PC-3 (cell line): ENCODE results near the gene ROCK1. TPM values are rescaled to one million over a fixed set of nuclear protein-coding genes. Genes with fewer than 3 reads are reported as not detected.
"Not testable (repeated sequence)": the region's sequence is repeated elsewhere in the genome, so short reads cannot be mapped to it uniquely, and the experiment has no call there.

ENCODE experiments used
- ATAC-seq: fragments of 200-7000 bp; cut with Tn5 transposase; 2 replicates; pipeline ENCODE4 v1.9.1; 2020; ENCODE audit warnings: mild to moderate bottlenecking, moderate library complexity
- BruUV-seq: library from RNA; stranded (reverse); fragments of 400-500 nt; replicated peaks from 2 replicates; lab custom pipeline; 2021; lab: Mats Ljungman, UMichigan
- CTCF ChIA-PET: fragments of 300-600 bp; sonication (Branson Sonifier 250); formaldehyde crosslinking; loops from one replicate; lab custom pipeline; 2022; ENCODE audit warnings: antibody characterized with exemption; lab: Charles Lee
- POLR2A ChIA-PET: fragments of 300-600 bp; sonication (Branson Sonifier 250); formaldehyde crosslinking; loops from one replicate; lab custom pipeline; 2022; ENCODE audit warnings: antibody characterized with exemption; ENCODE audit not compliant: unreplicated experiment; lab: Charles Lee
- DNase-seq: peaks from one replicate; pipeline ENCODE4 v3.0.0-alpha.2; 2015
- H2AFZ ChIP-seq: fragments of 300-600 bp; sonication (generic); 2 replicates; pipeline ENCODE4 v1.6.0; 2016; ENCODE audit warnings: antibody characterized with exemption, low read length
- H3F3A ChIP-seq: fragments of 300-600 bp; sonication (generic); one replicate; pipeline ENCODE4 v1.6.0; 2017; ENCODE audit warnings: antibody characterized with exemption, low read length, control low read depth, mild to moderate bottlenecking; ENCODE audit not compliant: unreplicated experiment
- H3K27ac ChIP-seq: fragments of 300-600 bp; sonication (generic); 2 replicates; pipeline ENCODE4 v1.5.1; 2016; ENCODE audit warnings: mild to moderate bottlenecking, low read length
- H3K27me3 ChIP-seq: fragments of 300-600 bp; sonication (generic); 2 replicates; pipeline ENCODE4 v1.6.1; 2016; ENCODE audit warnings: low read length, mixed read lengths
- H3K36me3 ChIP-seq: fragments of 300-600 bp; sonication (generic); 2 replicates; pipeline ENCODE4 v1.6.1; 2016; ENCODE audit warnings: low read depth, mixed run types, low read length, mixed read lengths
- H3K4me1 ChIP-seq: fragments of 300-600 bp; sonication (generic); 2 replicates; pipeline ENCODE4 v1.5.1; 2016; ENCODE audit warnings: low read length; ENCODE audit not compliant: insufficient read depth
- H3K4me2 ChIP-seq: fragments of 300-600 bp; sonication (generic); 2 replicates; pipeline ENCODE4 v1.6.0; 2016; ENCODE audit warnings: low read length
- H3K4me3 ChIP-seq: fragments of 300-600 bp; sonication (generic); 2 replicates; pipeline ENCODE4 v1.5.1; 2016; ENCODE audit warnings: mild to moderate bottlenecking, low read length, mixed read lengths
- H3K79me2 ChIP-seq: fragments of 300-600 bp; sonication (generic); 2 replicates; pipeline ENCODE4 v1.6.1; 2017; ENCODE audit warnings: low read length, mixed read lengths
- H3K9ac ChIP-seq: fragments of 300-600 bp; sonication (generic); 2 replicates; pipeline ENCODE4 v1.6.0; 2016; ENCODE audit warnings: mild to moderate bottlenecking, low read length
- H3K9me2 ChIP-seq: fragments of 300-600 bp; sonication (generic); replicated peaks from 2 replicates; pipeline ENCODE4 v1.6.1; 2016; ENCODE audit warnings: mixed run types, low read length, mixed read lengths
- H3K9me3 ChIP-seq: fragments of 300-600 bp; sonication (generic); 2 replicates; pipeline ENCODE4 v1.6.1; 2016; ENCODE audit warnings: low read length, mixed read lengths
- H4K20me1 ChIP-seq: fragments of 300-600 bp; sonication (generic); 2 replicates; pipeline ENCODE4 v1.6.1; 2016; ENCODE audit warnings: low read length, mixed read lengths
- CTCF ChIP-seq: fragments of 300-600 bp; sonication (generic); conservative IDR thresholded peaks from 2 replicates; pipeline ENCODE4 v1.5.1; 2017; ENCODE audit warnings: antibody characterized with exemption, low read depth, mild to moderate bottlenecking, low read length
- EZH2 ChIP-seq: fragments of 300-600 bp; sonication (generic); IDR thresholded peaks from one replicate; pipeline ENCODE4 v1.6.1; 2017; ENCODE audit warnings: antibody characterized with exemption, mild to moderate bottlenecking, low read length; ENCODE audit not compliant: unreplicated experiment
- EZH2phosphoT487 ChIP-seq: fragments of 300-600 bp; sonication (generic); IDR thresholded peaks from 2 replicates; pipeline ENCODE4 v1.6.1; 2018; ENCODE audit warnings: mild to moderate bottlenecking, antibody characterized with exemption, low read length, borderline replicate concordance
- intact Hi-C: fragments of 100-400 bp; cut with micrococcal nuclease; formaldehyde crosslinking; loops from 2 replicates; pipeline ENCODE4 v1.9.0; 2023
- total RNA-seq: library from RNA; depleted of rRNA; stranded (reverse); fragments of >200 nt; gene quantifications from 2 replicates; pipeline ENCODE4 v1.2.3, GENCODE V29; 2014

The ROCK1 gene
- total RNA-seq, 1 experiment from 2014 or later, result 22.2 TPM

- H3K9me3 ChIP-seq, result no peaks in the 10 kb centered on the region
- H3K4me2 ChIP-seq, result no peak overlapping the region
- peaks cover 22% of the 10 kb centered on the region; the same call in 1 of the 2 replicates for H3K36me3 ChIP-seq
- no peaks in the 10 kb centered on the region for H3K4me1 ChIP-seq
- DNase-seq (no peak), ATAC-seq (no peak)
- H3K79me2 ChIP-seq, result no peaks in the 10 kb centered on the region
- ChIA-PET CTCF (no interaction called here), POLR2A (no interaction called here)
- no peaks in the 10 kb centered on the region for H4K20me1 ChIP-seq
- no peak overlapping the region for H3K9ac ChIP-seq
- no peak overlapping the region for H3K27ac ChIP-seq
- H3K4me3 ChIP-seq, result no peak overlapping the region
- no peaks in the 10 kb centered on the region for H3F3A ChIP-seq
- TF ChIP-seq EZH2 (no peak), CTCF (no peak), EZH2phosphoT487 (no peak)
- intact Hi-C loops, result loop anchor here (10.0 kb wide), 3 partner anchors 58 to 488 kb away; no protein-coding TSS in a partner anchor
- H3K27me3 ChIP-seq, result no peaks in the 10 kb centered on the region
- H3K9me2 ChIP-seq, result no peaks in the 10 kb centered on the region
- H2AFZ ChIP-seq, result no peak overlapping the region
- no TSS peak for BruUV-seq
Measured at GRCh38 chr18:20966795-20967194, 144.8 kb downstream of the ROCK1 start.

GRCh38 chr18:20963027-20963426 is 148.6 kb downstream of the ROCK1 start:
- Histone ChIP-seq H3K4me3 (no peak overlapping the region), H3K9ac (no peak overlapping the region), H3F3A (no peaks in the 10 kb centered on the region), H3K9me3 (no peaks in the 10 kb centered on the region), H3K4me1 (no peaks in the 10 kb centered on the region), H4K20me1 (0 out of 2 replicates have a peak, but pooled peaks cover 2% of the 10 kb centered on the region), H3K27ac (no peak overlapping the region), H3K36me3 (peaks cover 12% of the 10 kb centered on the region), H3K79me2 (no peaks in the 10 kb centered on the region), H3K4me2 (no peak overlapping the region), H2AFZ (no peak overlapping the region), H3K27me3 (no peaks in the 10 kb centered on the region), H3K9me2 (no peaks in the 10 kb centered on the region)
- POLR2A ChIA-PET, result no interaction called here
- DNase-seq (no peak), ATAC-seq (no peak)
- TF ChIP-seq EZH2 (no peak), CTCF (no peak), EZH2phosphoT487 (no peak)
- intact Hi-C loops, result loop anchor here (10.0 kb wide), 3 partner anchors 62 to 492 kb away; no protein-coding TSS in a partner anchor
- CTCF ChIA-PET, result no interaction called here
- BruUV-seq, result no TSS peak

DNA sequence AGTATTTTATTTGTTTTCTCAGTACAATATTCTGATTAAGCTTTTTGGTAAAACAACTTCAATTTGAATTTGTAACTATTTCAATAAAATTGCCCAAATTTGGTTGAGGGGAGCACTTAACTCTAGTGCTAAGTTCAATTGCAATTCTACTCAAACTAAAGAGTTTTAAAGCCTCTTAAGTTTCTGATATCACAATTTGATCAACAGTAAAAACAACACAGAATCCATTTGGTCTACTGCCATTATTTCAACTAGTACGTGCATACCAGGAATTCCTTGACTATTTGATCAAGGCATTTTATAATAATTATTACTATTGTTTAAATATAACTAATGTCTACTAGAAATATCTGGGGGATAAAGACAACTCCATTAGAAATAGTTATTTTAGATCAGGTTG is 150.9 kb downstream of the ROCK1 start:
- TF ChIP-seq CTCF, result no peak
- no peak for TF ChIP-seq EZH2
- TF ChIP-seq EZH2phosphoT487, result no peak
- no peak overlapping the region for H2AFZ ChIP-seq
- intact Hi-C loops, result loop anchor here (10.0 kb wide), 3 partner anchors 64 to 494 kb away; no protein-coding TSS in a partner anchor
- no peak overlapping the region for H3K27ac ChIP-seq
- no TSS peak for BruUV-seq
- H3K9me2 ChIP-seq, result no peaks in the 10 kb centered on the region
- H3K4me2 ChIP-seq, result no peak overlapping the region
- no peaks in the 10 kb centered on the region for H3F3A ChIP-seq
- H3K4me1 ChIP-seq, result no peaks in the 10 kb centered on the region
- ChIA-PET POLR2A (no interaction called here), CTCF (no interaction called here)
- no peak for ATAC-seq
- H3K79me2 ChIP-seq, result no peaks in the 10 kb centered on the region
- H3K27me3 ChIP-seq, result no peaks in the 10 kb centered on the region
- DNase-seq, result no peak
- H3K4me3 ChIP-seq, result no peak overlapping the region
- no peak overlapping the region for H3K9ac ChIP-seq
- H4K20me1 ChIP-seq, result 0 out of 2 replicates have a peak, but pooled peaks cover 2% of the 10 kb centered on the region
- no peaks in the 10 kb centered on the region for H3K9me3 ChIP-seq
- peaks cover 7% of the 10 kb centered on the region for H3K36me3 ChIP-seq

- ATAC-seq, H3K4me3 ChIP-seq, H3K4me2 ChIP-seq, H3K27me3 ChIP-seq, H4K20me1 ChIP-seq, BruUV-seq, H3K4me1 ChIP-seq, intact Hi-C loops, H3K9me2 ChIP-seq, CTCF ChIA-PET, H3K9me3 ChIP-seq, H3K36me3 ChIP-seq, POLR2A ChIA-PET, H3F3A ChIP-seq, DNase-seq, H3K27ac ChIP-seq, H2AFZ ChIP-seq, H3K79me2 ChIP-seq, H3K9ac ChIP-seq: not testable (repeated sequence)
Measured at GRCh38 chr18:20950827-20951226, 160.8 kb downstream of the ROCK1 start.
